Measurements from ENCODE around the gene DGKQ. TPM values are rescaled to one million over a fixed set of nuclear protein-coding genes. Genes with fewer than 3 reads are reported as not detected.
A peak's percentile ranks its signal among the peaks of the same experiment; 100 is the strongest.

Gene DGKQ
- total and polyA plus RNA-seq, 2 of the 8 experiments (the other 6 are each of a cell fraction or from before 2014, with no cell fraction given) = 7.3 to 9.7 TPM

- H4K20me1 ChIP-seq (replicated peaks in 1 of 2; ENCODE audit: control insufficient read depth in 1 of 2, insufficient read depth in 2 of 2, low read length in 2 of 2) = peaks cover 10 to 21% of the 10 kb centered on the region in 2 experiments
- TF ChIP-seq SIN3A (conservative IDR thresholded peaks at IDR 0.05 in 1 of 2, IDR thresholded peaks at IDR 0.05 in 1 of 2; ENCODE audit: low read depth in 1 of 2, low read length in 2 of 2) (no peak), NANOG (IDR thresholded peaks at IDR 0.05; ENCODE audit: insufficient read depth, low read depth, low read length, poor library complexity, severe bottlenecking) (no peak), KDM1A (IDR thresholded peaks at IDR 0.05; ENCODE audit: borderline replicate concordance, low read length) (no peak), ZNF274 (IDR thresholded peaks at IDR 0.05; ENCODE audit: borderline replicate concordance, extremely low read depth, low read length) (no peak), EGR1 (IDR thresholded peaks at IDR 0.05; ENCODE audit: borderline replicate concordance, low read depth, low read length) (no peak), CTCF (IDR thresholded peaks at IDR 0.05; ENCODE audit: control extremely low read depth in 1 of 3, insufficient read depth in 1 of 3, low read depth in 1 of 3, low read length in 3 of 3) (no peak), MAFK (IDR thresholded peaks at IDR 0.05; ENCODE audit: low read depth, low read length) (no peak), CHD1 (IDR thresholded peaks at IDR 0.05; ENCODE audit: low read depth, low read length) (no peak), RXRA (IDR thresholded peaks at IDR 0.05; ENCODE audit: insufficient read depth, low read depth, low read length) (no peak), EP300 (IDR thresholded peaks at IDR 0.05; ENCODE audit: borderline replicate concordance in 1 of 2, low read depth in 2 of 2, low read length in 2 of 2) (no peak)
Measured at GRCh38 chr4:921830-922331, 51.5 kb downstream of the DGKQ start.

More at GRCh38 chr4:921830-922331, 51.5 kb downstream of the DGKQ start:
- H2BK20ac ChIP-seq (ENCODE audit: low read length) = no peak overlapping the region
- H2BK120ac ChIP-seq (replicated peaks; ENCODE audit: low read depth, low read length) = no peak overlapping the region
- H3K56ac ChIP-seq (replicated peaks; ENCODE audit: insufficient read length, low read depth, low read length) = no peak overlapping the region
- H3K9ac ChIP-seq (replicated peaks in 1 of 4; ENCODE audit: extremely low read depth in 1 of 4, low read depth in 3 of 4, low read length in 3 of 4) = no peak overlapping the region
- H3K4ac ChIP-seq (replicated peaks; ENCODE audit: insufficient read length, low read depth, low read length) = no peak overlapping the region
- no peaks in the 10 kb centered on the region for H3K9me3 ChIP-seq (ENCODE audit: insufficient read depth in 2 of 2, low read depth in 1 of 2, low read length in 1 of 2)
- no peak overlapping the region for H3K4me2 ChIP-seq (ENCODE audit: insufficient read depth in 1 of 2, low read depth in 2 of 2, low read length in 2 of 2)
- DNase-seq (ENCODE audit: low read depth in 1 of 2, low spot score in 2 of 2) (no peak), FAIRE-seq (no peak)
- peak overlapping the region; percentile 75; the same call in 1 of the 2 replicates for H4K8ac ChIP-seq (ENCODE audit: extremely low read depth, insufficient read depth, low read length)
- CTCF ChIA-PET (ENCODE audit: partially characterized antibody) = interaction anchor here (0.7 to 1.1 kb wide), 3 partner anchors 12 to 108 kb away, joined by 3 to 4 read pairs (median 3); no protein-coding TSS in a partner anchor
- no peak overlapping the region for H4K91ac ChIP-seq (replicated peaks; ENCODE audit: insufficient read length, low read length)
- H3K27me3 ChIP-seq (replicated peaks in 1 of 4; ENCODE audit: control insufficient read depth in 3 of 4, extremely low read depth in 1 of 4, insufficient read depth in 3 of 4, low read length in 3 of 4) = no peaks in the 10 kb centered on the region
- H3K4me3 ChIP-seq (ENCODE audit: extremely low read depth in 1 of 4, insufficient read depth in 2 of 4, low read depth in 3 of 4, low read length in 4 of 4) = no peak overlapping the region
- no peak overlapping the region for H2AK5ac ChIP-seq (ENCODE audit: low read depth, low read length)
- 94% methylated on average over 17 of the region's 17 CpGs; no CpG with 5 or more reads in 1 of the 2 experiments for WGBS, 2 experiments (ENCODE audit: extremely low coverage in 1 of 2, insufficient coverage in 1 of 2, insufficient read length in 1 of 2, insufficient replicate concordance in 2 of 2, low coverage in 1 of 2, low lambda C conversion rate in 2 of 2, missing lambda C conversion rate in 1 of 2)
- H2AFZ ChIP-seq (ENCODE audit: low read length) = no peak overlapping the region
- peaks cover 15 to 85% of the 10 kb centered on the region in 2 experiments; a peak in 3 of 4 replicates for H3K79me2 ChIP-seq (ENCODE audit: control insufficient read depth in 1 of 2, insufficient read depth in 2 of 2, low read length in 2 of 2)
- H3K79me1 ChIP-seq (ENCODE audit: low read depth, low read length) = peaks cover 19% of the 10 kb centered on the region
- H3K23me2 ChIP-seq (ENCODE audit: low read depth, low read length) = no peaks in the 10 kb centered on the region
- H3K18ac ChIP-seq (ENCODE audit: extremely low read depth, low read length) = no peak overlapping the region
- no peak overlapping the region for H4K5ac ChIP-seq (ENCODE audit: insufficient read length, low read depth, low read length)
- H3K23ac ChIP-seq (ENCODE audit: insufficient read length) = no peak overlapping the region
- no peaks in the 10 kb centered on the region for H3K36me3 ChIP-seq (ENCODE audit: control insufficient read depth in 2 of 4, insufficient read depth in 4 of 4, low read length in 3 of 4)
- no peak overlapping the region for H2BK15ac ChIP-seq (ENCODE audit: low read length)
- H3K14ac ChIP-seq (ENCODE audit: insufficient read length) = no peak overlapping the region
- no peak overlapping the region for H2BK5ac ChIP-seq (ENCODE audit: low read depth, low read length)
- H2BK12ac ChIP-seq (ENCODE audit: low read depth, low read length) = no peak overlapping the region
- POLR2A ChIA-PET (ENCODE audit: partially characterized antibody) = interaction anchor here (0.6 kb wide), 1 partner anchor 8 kb away, joined by 3 read pairs; no protein-coding TSS in a partner anchor
- H3K4me1 ChIP-seq (replicated peaks in 1 of 4; ENCODE audit: control insufficient read depth in 3 of 4, insufficient read depth in 4 of 4, low read length in 3 of 4) = no peaks in the 10 kb centered on the region; a peak in 1 of 7 replicates
- H3K27ac ChIP-seq (ENCODE audit: low read depth, low read length) = no peak overlapping the region

Data from H1 (cell line).